ENCODE data around the gene API5.
"Not testable (repeated sequence)": the region's sequence is repeated elsewhere in the genome, so short reads cannot be mapped to it uniquely, and the experiment has no call there.

API5 gene

DNA sequence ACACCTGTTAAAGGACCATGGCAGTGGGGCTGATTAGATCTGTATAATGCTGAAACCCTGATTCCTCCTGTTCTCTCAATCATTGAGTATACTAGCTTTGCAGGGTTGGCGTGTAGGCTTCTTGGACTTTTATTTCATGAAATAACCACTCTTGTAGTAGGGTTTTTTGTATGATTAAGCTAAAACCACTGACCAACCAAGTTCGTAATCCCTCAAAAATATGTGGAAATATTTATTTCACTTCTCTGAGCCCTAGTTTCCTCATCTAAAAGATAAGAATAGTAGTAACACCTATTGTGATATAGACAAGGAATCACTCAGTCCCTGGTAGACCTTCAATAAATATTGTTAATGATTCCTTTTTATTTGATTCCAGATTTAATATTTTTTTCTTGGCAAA lies 4.2 kb downstream of the API5 start:
- H3K4me3 ChIP-seq (ENCODE audit: low read length), result no peak overlapping the region
- H3K36me3 ChIP-seq (ENCODE audit: control insufficient read depth, low read depth, low read length), result peaks cover 18% of the 10 kb centered on the region

GRCh38 chr11:43316451-43316850 lies 4.7 kb downstream of the API5 start:
- peaks cover 5% of the 10 kb centered on the region for H3K4me1 ChIP-seq (ENCODE audit: control insufficient read depth, low read depth, low read length)
- H3K9ac ChIP-seq (ENCODE audit: low read length), result no peak overlapping the region
- no peaks in the 10 kb centered on the region for H3K27me3 ChIP-seq (ENCODE audit: control insufficient read depth, insufficient read depth, low read length)
- H3K4me3 ChIP-seq (ENCODE audit: low read length), result no peak overlapping the region
- H3K36me3 ChIP-seq (ENCODE audit: control insufficient read depth, low read depth, low read length), result peaks cover 22% of the 10 kb centered on the region
- no peaks in the 10 kb centered on the region for H3K9me3 ChIP-seq (ENCODE audit: control insufficient read depth, low read depth, low read length)
- no peak overlapping the region for H3K27ac ChIP-seq (ENCODE audit: low read length)

More for the DNA sequence above, 4.2 kb downstream of the API5 start:
- H3K27me3 ChIP-seq (ENCODE audit: control insufficient read depth, insufficient read depth, low read length), result no peaks in the 10 kb centered on the region
- no peak overlapping the region for H3K27ac ChIP-seq (ENCODE audit: low read length)
- no peaks in the 10 kb centered on the region for H3K9me3 ChIP-seq (ENCODE audit: control insufficient read depth, low read depth, low read length)
- H3K4me1 ChIP-seq (ENCODE audit: control insufficient read depth, low read depth, low read length), result peaks cover 5% of the 10 kb centered on the region
- H3K9ac ChIP-seq (ENCODE audit: low read length), result no peak overlapping the region

- Histone ChIP-seq H3K27me3 (ENCODE audit: control insufficient read depth, insufficient read depth, low read length) (no peaks in the 10 kb centered on the region), H3K4me3 (ENCODE audit: low read length) (no peak overlapping the region), H3K4me1 (ENCODE audit: control insufficient read depth, low read depth, low read length) (no peaks in the 10 kb centered on the region), H3K27ac (ENCODE audit: low read length) (no peak overlapping the region), H3K9me3 (ENCODE audit: control insufficient read depth, low read depth, low read length) (no peaks in the 10 kb centered on the region), H3K9ac (ENCODE audit: low read length) (no peak overlapping the region), H3K36me3 (ENCODE audit: control insufficient read depth, low read depth, low read length) (peaks cover 98% of the 10 kb centered on the region)
These were observed 16.2 kb downstream of the API5 start for GRCh38 chr11:43327987-43328386.

DNA sequence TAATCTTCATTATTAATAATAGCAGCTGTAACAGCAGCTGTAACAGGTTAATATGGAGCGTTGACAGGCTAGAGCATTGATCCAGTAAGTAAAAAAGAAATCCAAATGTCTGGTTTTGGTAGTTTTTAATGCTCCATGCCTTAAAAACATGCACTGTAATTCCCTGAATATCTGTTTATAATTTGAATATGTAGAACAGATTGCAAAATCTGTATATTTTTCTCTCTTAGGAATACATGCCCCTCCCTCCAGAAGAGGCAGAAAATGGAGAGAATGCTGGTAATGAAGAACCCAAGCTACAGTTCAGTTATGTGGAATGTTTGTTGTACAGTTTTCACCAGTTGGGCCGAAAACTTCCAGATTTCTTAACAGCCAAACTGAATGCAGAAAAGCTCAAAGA lies 16.7 kb downstream of the API5 start:
- H3K4me3 ChIP-seq (ENCODE audit: low read length), result no peak overlapping the region
- H3K9me3 ChIP-seq (ENCODE audit: control insufficient read depth, low read depth, low read length), result no peaks in the 10 kb centered on the region
- H3K9ac ChIP-seq (ENCODE audit: low read length), result no peak overlapping the region
- peaks cover 98% of the 10 kb centered on the region for H3K36me3 ChIP-seq (ENCODE audit: control insufficient read depth, low read depth, low read length)
- H3K27ac ChIP-seq (ENCODE audit: low read length), result no peak overlapping the region
- H3K27me3 ChIP-seq (ENCODE audit: control insufficient read depth, insufficient read depth, low read length), result no peaks in the 10 kb centered on the region
- H3K4me1 ChIP-seq (ENCODE audit: control insufficient read depth, low read depth, low read length), result no peaks in the 10 kb centered on the region

DNA sequence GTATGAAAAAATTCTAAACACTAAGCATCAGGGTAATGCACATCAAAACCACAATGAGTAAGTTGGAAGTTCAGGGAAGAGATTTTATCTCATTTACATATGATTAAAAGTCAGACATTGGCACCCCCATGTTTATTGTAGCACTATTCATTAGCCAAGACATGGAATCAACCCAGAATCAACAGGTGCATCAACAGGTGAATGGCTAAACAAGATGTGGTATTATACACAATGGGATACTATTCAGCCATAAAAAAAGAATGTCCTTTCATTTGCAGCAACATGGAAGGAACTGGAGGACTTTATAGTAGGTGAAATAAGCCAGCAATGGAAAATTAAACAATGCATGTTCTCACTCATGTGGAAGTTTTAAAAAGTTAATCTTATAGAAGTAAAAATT lies 29.4 kb downstream of the API5 start:
- Histone ChIP-seq H3K27me3 (ENCODE audit: control insufficient read depth, insufficient read depth, low read length) (no peaks in the 10 kb centered on the region), H3K36me3 (ENCODE audit: control insufficient read depth, low read depth, low read length) (peaks cover 32% of the 10 kb centered on the region), H3K4me3 (ENCODE audit: low read length) (no peak overlapping the region), H3K4me1 (ENCODE audit: control insufficient read depth, low read depth, low read length) (no peaks in the 10 kb centered on the region), H3K9me3 (ENCODE audit: control insufficient read depth, low read depth, low read length) (no peaks in the 10 kb centered on the region), H3K27ac (ENCODE audit: low read length) (no peak overlapping the region), H3K9ac (ENCODE audit: low read length) (no peak overlapping the region)

GRCh38 chr11:43351426-43351825 lies 39.6 kb downstream of the API5 start:
- not testable (repeated sequence) for H3K36me3 ChIP-seq (ENCODE audit: control insufficient read depth, low read depth, low read length); H3K27me3 ChIP-seq (ENCODE audit: control insufficient read depth, insufficient read depth, low read length); H3K9me3 ChIP-seq (ENCODE audit: control insufficient read depth, low read depth, low read length); H3K27ac ChIP-seq (ENCODE audit: low read length); H3K4me3 ChIP-seq (ENCODE audit: low read length); H3K4me1 ChIP-seq (ENCODE audit: control insufficient read depth, low read depth, low read length); H3K9ac ChIP-seq (ENCODE audit: low read length)

DNA sequence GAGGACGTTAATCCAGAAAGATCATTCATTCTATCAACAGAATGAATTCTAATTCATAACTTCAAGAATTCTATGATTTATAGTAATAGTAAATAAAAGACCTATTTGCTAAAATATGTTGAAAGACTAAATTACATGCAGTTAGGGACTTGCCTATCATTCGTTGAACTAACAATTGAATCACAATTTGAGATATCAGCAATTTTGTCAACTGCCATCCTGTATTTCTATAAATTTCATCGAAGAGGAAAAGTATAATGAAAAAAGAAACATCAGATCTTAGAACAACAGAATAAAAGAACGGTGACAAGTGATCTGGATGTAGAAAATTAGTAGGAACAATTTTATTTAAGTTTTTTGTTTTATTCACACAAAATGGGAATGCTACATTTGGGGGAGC lies 42.5 kb downstream of the API5 start:
- no peaks in the 10 kb centered on the region for H3K9me3 ChIP-seq (ENCODE audit: control insufficient read depth, low read depth, low read length)
- H3K4me3 ChIP-seq (ENCODE audit: low read length), result no peak overlapping the region
- no peaks in the 10 kb centered on the region for H3K36me3 ChIP-seq (ENCODE audit: control insufficient read depth, low read depth, low read length)
- no peaks in the 10 kb centered on the region for H3K27me3 ChIP-seq (ENCODE audit: control insufficient read depth, insufficient read depth, low read length)
- H3K4me1 ChIP-seq (ENCODE audit: control insufficient read depth, low read depth, low read length), result peaks cover 15% of the 10 kb centered on the region
- H3K9ac ChIP-seq (ENCODE audit: low read length), result no peak overlapping the region
- no peak overlapping the region for H3K27ac ChIP-seq (ENCODE audit: low read length)

- no peaks in the 10 kb centered on the region for H3K9me3 ChIP-seq (ENCODE audit: control insufficient read depth, low read depth, low read length)
- H3K4me3 ChIP-seq (ENCODE audit: low read length), result no peak overlapping the region
- no peaks in the 10 kb centered on the region for H3K27me3 ChIP-seq (ENCODE audit: control insufficient read depth, insufficient read depth, low read length)
- H3K9ac ChIP-seq (ENCODE audit: low read length), result no peak overlapping the region
- peaks cover 25% of the 10 kb centered on the region for H3K4me1 ChIP-seq (ENCODE audit: control insufficient read depth, low read depth, low read length)
- no peak overlapping the region for H3K27ac ChIP-seq (ENCODE audit: low read length)
- H3K36me3 ChIP-seq (ENCODE audit: control insufficient read depth, low read depth, low read length), result no peaks in the 10 kb centered on the region
These were observed 44.5 kb downstream of the API5 start for GRCh38 chr11:43356336-43356735.

GRCh38 chr11:43358279-43358800 lies 46.5 kb downstream of the API5 start:
- no peaks in the 10 kb centered on the region for H3K27me3 ChIP-seq (ENCODE audit: control insufficient read depth, insufficient read depth, low read length)
- H3K36me3 ChIP-seq (ENCODE audit: control insufficient read depth, low read depth, low read length), result no peaks in the 10 kb centered on the region
- no peaks in the 10 kb centered on the region for H3K9me3 ChIP-seq (ENCODE audit: control insufficient read depth, low read depth, low read length)
- peak overlapping the region; percentile 2 for H3K27ac ChIP-seq (ENCODE audit: low read length)
- H3K9ac ChIP-seq (ENCODE audit: low read length), result peak overlapping the region; percentile 86
- H3K4me1 ChIP-seq (ENCODE audit: control insufficient read depth, low read depth, low read length), result peaks cover 15% of the 10 kb centered on the region
- peak overlapping the region; percentile 95 for H3K4me3 ChIP-seq (ENCODE audit: low read length)

GRCh38 chr11:43358801-43359421 lies 47.1 kb downstream of the API5 start, which contains the start of gene TTC17:
TTC17 (plus strand) TSS chr11:43358920; CDS start chr11:43358955, 35 bp downstream.
- Histone ChIP-seq H3K27ac (ENCODE audit: low read length) (peak within 1 kb of the TSS; percentile 79), H3K36me3 (ENCODE audit: control insufficient read depth, low read depth, low read length) (no peaks in the 10 kb centered on the region), H3K27me3 (ENCODE audit: control insufficient read depth, insufficient read depth, low read length) (no peaks in the 10 kb centered on the region), H3K9ac (ENCODE audit: low read length) (peak within 1 kb of the TSS; percentile 86), H3K4me1 (ENCODE audit: control insufficient read depth, low read depth, low read length) (peaks cover 15% of the 10 kb centered on the region), H3K9me3 (ENCODE audit: control insufficient read depth, low read depth, low read length) (no peaks in the 10 kb centered on the region), H3K4me3 (ENCODE audit: low read length) (peak within 1 kb of the TSS; percentile 95)

DNA sequence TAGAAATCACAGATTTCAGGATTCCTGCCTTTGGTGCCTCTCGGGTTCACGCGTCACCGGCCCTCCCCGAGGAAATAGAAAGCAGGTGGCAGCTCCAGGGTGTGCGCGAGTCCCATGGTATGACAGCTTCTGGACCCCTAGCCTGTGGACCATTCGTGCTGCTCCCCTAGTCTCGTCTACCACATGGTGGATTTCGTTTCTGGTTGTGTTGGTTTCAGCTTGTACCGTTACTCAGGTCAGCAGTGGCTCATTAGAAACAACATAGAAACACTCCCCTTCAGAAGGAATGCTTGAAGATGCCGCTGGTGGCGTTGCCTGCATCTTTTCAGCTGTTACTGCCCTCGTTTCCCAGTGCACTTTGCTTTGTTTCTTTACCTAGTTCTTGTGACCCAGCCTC lies 47.6 kb downstream of the API5 start:
- Histone ChIP-seq H3K4me3 (ENCODE audit: low read length) (peak overlapping the region; percentile 95), H3K9ac (ENCODE audit: low read length) (peak overlapping the region; percentile 86), H3K27ac (ENCODE audit: low read length) (peak overlapping the region; percentile 79), H3K9me3 (ENCODE audit: control insufficient read depth, low read depth, low read length) (no peaks in the 10 kb centered on the region), H3K27me3 (ENCODE audit: control insufficient read depth, insufficient read depth, low read length) (no peaks in the 10 kb centered on the region), H3K36me3 (ENCODE audit: control insufficient read depth, low read depth, low read length) (no peaks in the 10 kb centered on the region), H3K4me1 (ENCODE audit: control insufficient read depth, low read depth, low read length) (peaks cover 15% of the 10 kb centered on the region)

DNA sequence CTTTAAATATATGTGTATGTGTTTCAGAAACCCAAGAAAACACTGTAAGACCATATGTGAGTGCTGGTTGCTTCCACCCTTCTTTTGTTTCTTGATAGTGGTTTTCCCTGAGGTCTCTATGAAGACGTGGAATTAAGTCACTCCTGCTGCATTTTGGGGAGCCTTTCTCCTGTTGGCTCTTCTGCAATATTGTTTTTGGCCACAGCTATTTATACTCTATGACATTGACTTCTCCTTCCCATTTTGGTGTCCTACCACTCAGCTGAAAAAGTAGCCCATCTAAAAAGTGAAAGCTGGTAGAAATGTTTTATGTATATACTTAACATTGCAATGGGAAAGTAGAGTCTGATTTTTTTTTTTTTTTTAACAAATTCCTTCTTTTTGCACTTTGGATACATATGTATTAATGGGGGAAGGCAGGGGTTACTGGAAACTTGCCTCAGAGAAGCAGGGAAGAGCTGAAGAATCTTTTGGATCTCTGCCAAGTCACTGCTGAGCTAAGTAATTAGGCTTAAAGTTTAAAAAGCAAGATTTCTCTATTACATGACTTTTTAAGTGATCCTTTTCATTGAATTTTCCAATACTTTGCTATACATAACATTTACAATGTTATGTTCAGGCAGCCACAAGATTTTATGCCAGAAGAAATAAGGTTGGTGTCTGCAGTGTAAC lies 48.7 kb downstream of the API5 start:
- Histone ChIP-seq H3K36me3 (ENCODE audit: control insufficient read depth, low read depth, low read length) (peaks cover 1% of the 10 kb centered on the region), H3K27me3 (ENCODE audit: control insufficient read depth, insufficient read depth, low read length) (no peaks in the 10 kb centered on the region), H3K27ac (ENCODE audit: low read length) (no peak overlapping the region), H3K4me3 (ENCODE audit: low read length) (peak overlapping the region; percentile 95), H3K9me3 (ENCODE audit: control insufficient read depth, low read depth, low read length) (no peaks in the 10 kb centered on the region), H3K4me1 (ENCODE audit: control insufficient read depth, low read depth, low read length) (peaks cover 15% of the 10 kb centered on the region), H3K9ac (ENCODE audit: low read length) (no peak overlapping the region)
